HEK293 (cell line): ENCODE measurements around the gene EFHC1.

Experiments
- AEBP2 ChIP-seq: fragments of 450-650 bp; formaldehyde crosslinking; IDR thresholded peaks from 2 replicates; pipeline ENCODE4 v1.5.1; 2016; ENCODE audit warnings: missing biosample characterization, missing genetic modification characterization, borderline replicate concordance
- FEZF1 ChIP-seq: fragments of 450-650 bp; formaldehyde crosslinking; IDR thresholded peaks from 2 replicates; pipeline ENCODE4 v1.5.1; 2016; ENCODE audit warnings: missing biosample characterization, missing genetic modification characterization
- GLIS2 ChIP-seq: fragments of 450-650 bp; formaldehyde crosslinking; IDR thresholded peaks from 2 replicates; pipeline ENCODE4 v1.5.1; 2016; ENCODE audit warnings: missing biosample characterization, missing genetic modification characterization
- HOXC10 ChIP-seq: sonication (generic); formaldehyde crosslinking; IDR thresholded peaks from 2 replicates; pipeline ENCODE4 v1.8.1; 2023; ENCODE audit warnings: mild to moderate bottlenecking, missing genetic modification reagents
- MYNN ChIP-seq: fragments of 450-650 bp; formaldehyde crosslinking; IDR thresholded peaks from 2 replicates; pipeline ENCODE4 v1.5.1; 2016; ENCODE audit warnings: missing biosample characterization, missing genetic modification characterization, borderline replicate concordance
- PRDM1 ChIP-seq: fragments of 450-650 bp; formaldehyde crosslinking; IDR thresholded peaks from 2 replicates; pipeline ENCODE4; 2016; ENCODE audit warnings: missing biosample characterization, missing genetic modification characterization
- TRIM28 ChIP-seq: IDR thresholded peaks from 2 replicates; pipeline ENCODE4 v1.6.1; 2011; ENCODE audit warnings: low read length, control low read depth, borderline replicate concordance
- ZEB2 ChIP-seq: fragments of 450-650 bp; formaldehyde crosslinking; IDR thresholded peaks from 2 replicates; pipeline ENCODE4 v1.5.1; 2016; ENCODE audit warnings: missing biosample characterization, missing genetic modification characterization
- ZIC2 ChIP-seq: fragments of 450-650 bp; formaldehyde crosslinking; IDR thresholded peaks from 2 replicates; pipeline ENCODE4 v1.5.1; 2016; ENCODE audit warnings: missing biosample characterization, missing genetic modification characterization
- ZNF10 ChIP-seq: fragments of 450-650 bp; formaldehyde crosslinking; IDR thresholded peaks from 2 replicates; pipeline ENCODE4 v1.5.1; 2017; ENCODE audit warnings: missing biosample characterization, missing genetic modification characterization
- ZNF157 ChIP-seq: fragments of 450-650 bp; formaldehyde crosslinking; IDR thresholded peaks from 2 replicates; pipeline ENCODE4 v1.5.1; 2016; ENCODE audit warnings: missing biosample characterization, missing genetic modification characterization
- ZNF174 ChIP-seq: fragments of 450-650 bp; formaldehyde crosslinking; IDR thresholded peaks from 2 replicates; pipeline ENCODE4 v1.5.0; 2017; ENCODE audit warnings: missing biosample characterization, mild to moderate bottlenecking, missing genetic modification characterization
- ZNF175 ChIP-seq: fragments of 450-650 bp; formaldehyde crosslinking; IDR thresholded peaks from 2 replicates; pipeline ENCODE4 v1.5.1; 2016; ENCODE audit warnings: missing biosample characterization, missing genetic modification characterization
- ZNF211 ChIP-seq: fragments of 450-650 bp; formaldehyde crosslinking; IDR thresholded peaks from 2 replicates; pipeline ENCODE4 v1.5.1; 2016; ENCODE audit warnings: low read depth, missing biosample characterization, missing genetic modification characterization
- ZNF221 ChIP-seq: fragments of 450-650 bp; formaldehyde crosslinking; IDR thresholded peaks from 2 replicates; pipeline ENCODE4 v1.5.1; 2017; ENCODE audit warnings: missing biosample characterization, missing genetic modification characterization, borderline replicate concordance
- ZNF26 ChIP-seq: fragments of 450-650 bp; formaldehyde crosslinking; IDR thresholded peaks from 2 replicates; pipeline ENCODE4 v1.5.1; 2016; ENCODE audit warnings: missing biosample characterization, missing genetic modification characterization
- ZNF341 ChIP-seq: fragments of 450-650 bp; formaldehyde crosslinking; IDR thresholded peaks from 2 replicates; pipeline ENCODE4; 2016; ENCODE audit warnings: low read depth, missing biosample characterization, missing genetic modification characterization
- ZNF426 ChIP-seq: fragments of 450-650 bp; formaldehyde crosslinking; IDR thresholded peaks from 2 replicates; pipeline ENCODE4 v1.5.1; 2017; ENCODE audit warnings: missing biosample characterization, missing genetic modification characterization, mild to moderate bottlenecking, inconsistent platforms, moderate library complexity
- ZNF621 ChIP-seq: fragments of 450-650 bp; formaldehyde crosslinking; IDR thresholded peaks from 2 replicates; pipeline ENCODE4 v1.5.1; 2017; ENCODE audit warnings: missing biosample characterization, missing genetic modification characterization
- ZNF623 ChIP-seq: fragments of 450-650 bp; formaldehyde crosslinking; IDR thresholded peaks from 2 replicates; pipeline ENCODE4 v1.5.1; 2016; ENCODE audit warnings: missing biosample characterization, missing genetic modification characterization
- ZNF626 ChIP-seq: fragments of 450-650 bp; sonication (Bioruptor Pico); formaldehyde crosslinking; IDR thresholded peaks from 2 replicates; pipeline ENCODE4 v1.5.1; 2018; ENCODE audit warnings: missing biosample characterization, missing genetic modification characterization, inconsistent platforms
- ZNF629 ChIP-seq: fragments of 450-650 bp; formaldehyde crosslinking; IDR thresholded peaks from 2 replicates; pipeline ENCODE4 v1.5.1; 2017; ENCODE audit warnings: missing biosample characterization, missing genetic modification characterization
- ZNF654 ChIP-seq: fragments of 450-650 bp; formaldehyde crosslinking; IDR thresholded peaks from 2 replicates; pipeline ENCODE4 v1.5.1; 2016; ENCODE audit warnings: low read depth, missing biosample characterization, missing genetic modification characterization
- ZNF670 ChIP-seq: fragments of 450-650 bp; formaldehyde crosslinking; IDR thresholded peaks from 2 replicates; pipeline ENCODE4 v1.5.1; 2016; ENCODE audit warnings: missing biosample characterization, missing genetic modification characterization, low read depth
- ZNF747 ChIP-seq: fragments of 450-650 bp; formaldehyde crosslinking; IDR thresholded peaks from 2 replicates; pipeline ENCODE4 v1.5.1; 2016; ENCODE audit warnings: missing biosample characterization, missing genetic modification characterization
- TF ChIP-seq, protein P1 (sequence below): fragments of 450-650 bp; formaldehyde crosslinking; IDR thresholded peaks from 2 replicates; pipeline ENCODE4 v1.5.1; 2016; ENCODE audit warnings: missing biosample characterization, missing genetic modification characterization
- TF ChIP-seq, protein P2 (sequence below): fragments of 450-650 bp; formaldehyde crosslinking; IDR thresholded peaks from 2 replicates; pipeline ENCODE4 v1.5.1; 2016; ENCODE audit warnings: missing biosample characterization, missing genetic modification characterization, borderline replicate concordance
- TF ChIP-seq, protein P3 (sequence below): fragments of 450-650 bp; formaldehyde crosslinking; IDR thresholded peaks from 2 replicates; pipeline ENCODE4 v1.5.1; 2016; ENCODE audit warnings: missing biosample characterization, missing genetic modification characterization

EFHC1 gene

DNA sequence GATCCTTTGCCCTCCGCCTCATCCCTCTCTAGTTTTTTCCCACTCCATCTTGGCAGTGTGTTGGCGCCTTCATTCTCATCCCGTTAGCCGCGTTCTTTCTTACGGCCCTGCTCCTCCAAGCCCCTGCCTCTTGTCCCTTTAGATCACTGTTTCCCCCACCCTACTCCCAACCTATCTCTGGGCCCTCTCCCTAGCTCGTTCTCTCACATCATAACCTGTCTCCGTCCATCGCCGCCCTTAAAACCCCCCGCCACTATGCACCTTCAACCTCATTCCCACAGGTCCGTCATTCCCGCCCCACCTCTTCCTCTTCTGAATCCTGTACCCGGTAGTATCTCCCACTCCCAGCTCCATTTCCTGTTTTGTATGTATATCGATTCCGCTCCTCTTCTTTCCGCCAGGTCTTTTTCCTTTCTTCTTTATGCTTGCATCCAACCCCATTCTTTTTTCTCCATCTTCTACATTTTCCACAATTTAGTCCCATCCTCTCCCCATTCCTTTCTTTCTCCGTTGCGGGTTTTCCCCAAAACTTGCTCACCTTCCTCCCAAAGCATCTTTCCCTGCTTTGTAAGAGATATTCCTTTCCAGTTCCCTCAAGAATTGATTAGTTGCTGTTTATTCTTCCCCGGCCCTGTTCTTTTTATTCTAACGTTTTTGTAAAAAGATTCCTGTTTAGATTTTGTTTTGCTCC, 671 bp downstream of the EFHC1 start (continued):
- TF ChIP-seq, protein P1, sequence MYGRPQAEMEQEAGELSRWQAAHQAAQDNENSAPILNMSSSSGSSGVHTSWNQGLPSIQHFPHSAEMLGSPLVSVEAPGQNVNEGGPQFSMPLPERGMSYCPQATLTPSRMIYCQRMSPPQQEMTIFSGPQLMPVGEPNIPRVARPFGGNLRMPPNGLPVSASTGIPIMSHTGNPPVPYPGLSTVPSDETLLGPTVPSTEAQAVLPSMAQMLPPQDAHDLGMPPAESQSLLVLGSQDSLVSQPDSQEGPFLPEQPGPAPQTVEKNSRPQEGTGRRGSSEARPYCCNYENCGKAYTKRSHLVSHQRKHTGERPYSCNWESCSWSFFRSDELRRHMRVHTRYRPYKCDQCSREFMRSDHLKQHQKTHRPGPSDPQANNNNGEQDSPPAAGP (tag by site-specific recombination): no peak
- TF ChIP-seq ZNF747 (tag by site-specific recombination): no peak
- TF ChIP-seq ZNF341 (tag by site-specific recombination): no peak
- TF ChIP-seq ZEB2 (tag by site-specific recombination): peak; percentile 79
- TF ChIP-seq TRIM28: peak; percentile 37; the same call in 1 of the 2 replicates
- no peak for TF ChIP-seq ZNF626 (tag by site-specific recombination)
- TF ChIP-seq ZNF654 (tag by site-specific recombination): no peak
- TF ChIP-seq, protein P2, sequence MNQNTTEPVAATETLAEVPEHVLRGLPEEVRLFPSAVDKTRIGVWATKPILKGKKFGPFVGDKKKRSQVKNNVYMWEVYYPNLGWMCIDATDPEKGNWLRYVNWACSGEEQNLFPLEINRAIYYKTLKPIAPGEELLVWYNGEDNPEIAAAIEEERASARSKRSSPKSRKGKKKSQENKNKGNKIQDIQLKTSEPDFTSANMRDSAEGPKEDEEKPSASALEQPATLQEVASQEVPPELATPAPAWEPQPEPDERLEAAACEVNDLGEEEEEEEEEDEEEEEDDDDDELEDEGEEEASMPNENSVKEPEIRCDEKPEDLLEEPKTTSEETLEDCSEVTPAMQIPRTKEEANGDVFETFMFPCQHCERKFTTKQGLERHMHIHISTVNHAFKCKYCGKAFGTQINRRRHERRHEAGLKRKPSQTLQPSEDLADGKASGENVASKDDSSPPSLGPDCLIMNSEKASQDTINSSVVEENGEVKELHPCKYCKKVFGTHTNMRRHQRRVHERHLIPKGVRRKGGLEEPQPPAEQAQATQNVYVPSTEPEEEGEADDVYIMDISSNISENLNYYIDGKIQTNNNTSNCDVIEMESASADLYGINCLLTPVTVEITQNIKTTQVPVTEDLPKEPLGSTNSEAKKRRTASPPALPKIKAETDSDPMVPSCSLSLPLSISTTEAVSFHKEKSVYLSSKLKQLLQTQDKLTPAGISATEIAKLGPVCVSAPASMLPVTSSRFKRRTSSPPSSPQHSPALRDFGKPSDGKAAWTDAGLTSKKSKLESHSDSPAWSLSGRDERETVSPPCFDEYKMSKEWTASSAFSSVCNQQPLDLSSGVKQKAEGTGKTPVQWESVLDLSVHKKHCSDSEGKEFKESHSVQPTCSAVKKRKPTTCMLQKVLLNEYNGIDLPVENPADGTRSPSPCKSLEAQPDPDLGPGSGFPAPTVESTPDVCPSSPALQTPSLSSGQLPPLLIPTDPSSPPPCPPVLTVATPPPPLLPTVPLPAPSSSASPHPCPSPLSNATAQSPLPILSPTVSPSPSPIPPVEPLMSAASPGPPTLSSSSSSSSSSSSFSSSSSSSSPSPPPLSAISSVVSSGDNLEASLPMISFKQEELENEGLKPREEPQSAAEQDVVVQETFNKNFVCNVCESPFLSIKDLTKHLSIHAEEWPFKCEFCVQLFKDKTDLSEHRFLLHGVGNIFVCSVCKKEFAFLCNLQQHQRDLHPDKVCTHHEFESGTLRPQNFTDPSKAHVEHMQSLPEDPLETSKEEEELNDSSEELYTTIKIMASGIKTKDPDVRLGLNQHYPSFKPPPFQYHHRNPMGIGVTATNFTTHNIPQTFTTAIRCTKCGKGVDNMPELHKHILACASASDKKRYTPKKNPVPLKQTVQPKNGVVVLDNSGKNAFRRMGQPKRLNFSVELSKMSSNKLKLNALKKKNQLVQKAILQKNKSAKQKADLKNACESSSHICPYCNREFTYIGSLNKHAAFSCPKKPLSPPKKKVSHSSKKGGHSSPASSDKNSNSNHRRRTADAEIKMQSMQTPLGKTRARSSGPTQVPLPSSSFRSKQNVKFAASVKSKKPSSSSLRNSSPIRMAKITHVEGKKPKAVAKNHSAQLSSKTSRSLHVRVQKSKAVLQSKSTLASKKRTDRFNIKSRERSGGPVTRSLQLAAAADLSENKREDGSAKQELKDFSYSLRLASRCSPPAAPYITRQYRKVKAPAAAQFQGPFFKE: no peak
- no peak for TF ChIP-seq ZNF157 (tag by site-specific recombination)
- TF ChIP-seq HOXC10 (CRISPR knock-in tag): no peak
- TF ChIP-seq ZNF211 (tag by site-specific recombination): no peak
- no peak for TF ChIP-seq ZIC2 (tag by site-specific recombination)
- TF ChIP-seq ZNF175 (tag by site-specific recombination): no peak
- TF ChIP-seq ZNF623: no peak
- TF ChIP-seq ZNF426 (tag by site-specific recombination): no peak
- no peak for TF ChIP-seq FEZF1 (tag by site-specific recombination)
- no peak for TF ChIP-seq ZNF174 (tag by site-specific recombination)
- no peak for TF ChIP-seq MYNN (tag by site-specific recombination)
- TF ChIP-seq GLIS2 (tag by site-specific recombination): peak; percentile 12; the same call in 1 of the 2 replicates
- no peak; the same call in 1 of the 2 replicates for TF ChIP-seq ZNF10 (tag by site-specific recombination)
- no peak for TF ChIP-seq ZNF670
- TF ChIP-seq AEBP2 (tag by site-specific recombination): no peak
- TF ChIP-seq PRDM1 (tag by site-specific recombination): peak; percentile 84
- TF ChIP-seq, protein P3, sequence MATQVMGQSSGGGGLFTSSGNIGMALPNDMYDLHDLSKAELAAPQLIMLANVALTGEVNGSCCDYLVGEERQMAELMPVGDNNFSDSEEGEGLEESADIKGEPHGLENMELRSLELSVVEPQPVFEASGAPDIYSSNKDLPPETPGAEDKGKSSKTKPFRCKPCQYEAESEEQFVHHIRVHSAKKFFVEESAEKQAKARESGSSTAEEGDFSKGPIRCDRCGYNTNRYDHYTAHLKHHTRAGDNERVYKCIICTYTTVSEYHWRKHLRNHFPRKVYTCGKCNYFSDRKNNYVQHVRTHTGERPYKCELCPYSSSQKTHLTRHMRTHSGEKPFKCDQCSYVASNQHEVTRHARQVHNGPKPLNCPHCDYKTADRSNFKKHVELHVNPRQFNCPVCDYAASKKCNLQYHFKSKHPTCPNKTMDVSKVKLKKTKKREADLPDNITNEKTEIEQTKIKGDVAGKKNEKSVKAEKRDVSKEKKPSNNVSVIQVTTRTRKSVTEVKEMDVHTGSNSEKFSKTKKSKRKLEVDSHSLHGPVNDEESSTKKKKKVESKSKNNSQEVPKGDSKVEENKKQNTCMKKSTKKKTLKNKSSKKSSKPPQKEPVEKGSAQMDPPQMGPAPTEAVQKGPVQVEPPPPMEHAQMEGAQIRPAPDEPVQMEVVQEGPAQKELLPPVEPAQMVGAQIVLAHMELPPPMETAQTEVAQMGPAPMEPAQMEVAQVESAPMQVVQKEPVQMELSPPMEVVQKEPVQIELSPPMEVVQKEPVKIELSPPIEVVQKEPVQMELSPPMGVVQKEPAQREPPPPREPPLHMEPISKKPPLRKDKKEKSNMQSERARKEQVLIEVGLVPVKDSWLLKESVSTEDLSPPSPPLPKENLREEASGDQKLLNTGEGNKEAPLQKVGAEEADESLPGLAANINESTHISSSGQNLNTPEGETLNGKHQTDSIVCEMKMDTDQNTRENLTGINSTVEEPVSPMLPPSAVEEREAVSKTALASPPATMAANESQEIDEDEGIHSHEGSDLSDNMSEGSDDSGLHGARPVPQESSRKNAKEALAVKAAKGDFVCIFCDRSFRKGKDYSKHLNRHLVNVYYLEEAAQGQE (tag by site-specific recombination): peak; percentile 8; the same call in 1 of the 2 replicates
- TF ChIP-seq ZNF26 (tag by site-specific recombination): no peak
- TF ChIP-seq ZNF221: no peak
- TF ChIP-seq ZNF621 (tag by site-specific recombination): no peak
- peak; percentile 68 for TF ChIP-seq ZNF629 (tag by site-specific recombination)
